H9 (cell line): ENCODE data around the gene CAPZA2. TPM values are rescaled to one million over a fixed set of nuclear protein-coding genes. Genes with fewer than 3 reads are reported as not detected.

ENCODE experiments used
- DNase-seq: peaks from one replicate; pipeline ENCODE4 v3.0.0-alpha.2; 2017
- H2AFZ ChIP-seq: one replicate; pipeline ENCODE4 v1.6.1; 2013; ENCODE audit warnings: mild to moderate bottlenecking, low read length, control low read depth, moderate library complexity
- H2AK5ac ChIP-seq: 2 replicates; pipeline ENCODE4 v1.6.1; 2013; ENCODE audit warnings: low read length, control low read depth, mixed read lengths; ENCODE audit not compliant: insufficient read length
- H2BK120ac ChIP-seq: one replicate; pipeline ENCODE4 v1.6.1; 2013; ENCODE audit warnings: low read depth, mild to moderate bottlenecking, low read length, control low read depth, inconsistent platforms; ENCODE audit not compliant: poor library complexity, severe bottlenecking
- H2BK12ac ChIP-seq: 2 replicates; pipeline ENCODE4 v1.6.1; 2013; ENCODE audit warnings: low read length, control low read depth, mixed read lengths, low read depth; ENCODE audit not compliant: insufficient read length
- H2BK15ac ChIP-seq: 2 replicates; pipeline ENCODE4 v1.6.1; 2013; ENCODE audit warnings: low read depth, low read length, control low read depth
- H2BK20ac ChIP-seq: one replicate; pipeline ENCODE4 v1.6.1; 2013; ENCODE audit warnings: low read depth, mild to moderate bottlenecking, low read length, control low read depth, inconsistent platforms; ENCODE audit not compliant: poor library complexity, severe bottlenecking
- H2BK5ac ChIP-seq: 2 replicates; pipeline ENCODE4 v1.6.1; 2013; ENCODE audit warnings: low read length, control low read depth, mixed read lengths; ENCODE audit not compliant: insufficient read length
- H3K14ac ChIP-seq: 2 replicates; pipeline ENCODE4 v1.6.1; 2013; ENCODE audit warnings: low read length, control low read depth; ENCODE audit not compliant: insufficient read depth
- H3K18ac ChIP-seq: 2 replicates; pipeline ENCODE4 v1.6.1; 2013; ENCODE audit warnings: low read depth, mild to moderate bottlenecking, mixed read lengths, low read length, control low read depth; ENCODE audit not compliant: insufficient read length
- H3K23ac ChIP-seq: 2 replicates; pipeline ENCODE4 v1.6.1; 2013; ENCODE audit warnings: low read length, control low read depth, mixed read lengths, low read depth; ENCODE audit not compliant: insufficient read length
- H3K23me2 ChIP-seq: 2 replicates; pipeline ENCODE4 v1.6.1; 2013; ENCODE audit warnings: low read depth, mild to moderate bottlenecking, mixed read lengths, low read length, control low read depth; ENCODE audit not compliant: insufficient read length, poor library complexity, severe bottlenecking
- H3K27ac ChIP-seq: 2 replicates; pipeline ENCODE4 v1.5.1; 2013; ENCODE audit warnings: low read length, control low read depth, mixed read lengths, low read depth; ENCODE audit not compliant: insufficient read length
- H3K27me3 ChIP-seq: 2 replicates; pipeline ENCODE4 v1.6.1; 2013; ENCODE audit warnings: low read length, control low read depth, inconsistent platforms; ENCODE audit not compliant: insufficient read depth
- H3K4ac ChIP-seq: 2 replicates; pipeline ENCODE4 v1.6.1; 2013; ENCODE audit warnings: low read depth, mild to moderate bottlenecking, control low read depth, inconsistent platforms, low read length, moderate library complexity
- H3K4me1 ChIP-seq: 2 replicates; pipeline ENCODE4 v1.6.1; 2013; ENCODE audit warnings: low read length, control low read depth, inconsistent platforms; ENCODE audit not compliant: insufficient read depth
- H3K4me2 ChIP-seq: 2 replicates; pipeline ENCODE4 v1.6.1; 2013; ENCODE audit warnings: low read length, control low read depth, mixed read lengths; ENCODE audit not compliant: insufficient read length, insufficient read depth
- H3K56ac ChIP-seq: 2 replicates; pipeline ENCODE4 v1.6.1; 2013; ENCODE audit warnings: low read depth, mild to moderate bottlenecking, mixed read lengths, low read length, control low read depth; ENCODE audit not compliant: insufficient read length
- H3K79me1 ChIP-seq: 2 replicates; pipeline ENCODE4 v1.6.1; 2013; ENCODE audit warnings: low read depth, mild to moderate bottlenecking, moderate library complexity, low read length, control low read depth, inconsistent platforms; ENCODE audit not compliant: insufficient read depth, poor library complexity, severe bottlenecking
- H3K79me2 ChIP-seq: 2 replicates; pipeline ENCODE4 v1.6.1; 2013; ENCODE audit warnings: low read length, control low read depth, inconsistent platforms; ENCODE audit not compliant: insufficient read depth
- H3K9ac ChIP-seq: 2 replicates; pipeline ENCODE4 v1.6.1; 2013; ENCODE audit warnings: low read length, control low read depth, mixed read lengths; ENCODE audit not compliant: insufficient read length; ENCODE audit errors: extremely low read depth
- H3K9me3 ChIP-seq: one replicate; pipeline ENCODE4 v1.6.1; 2013; ENCODE audit warnings: low read depth, low read length, inconsistent platforms; ENCODE audit not compliant: control insufficient read depth
- H3T11ph ChIP-seq: one replicate; pipeline ENCODE4 v1.6.1; 2013; ENCODE audit warnings: mild to moderate bottlenecking, low read length, control low read depth, inconsistent platforms
- H4K20me1 ChIP-seq: one replicate; pipeline ENCODE4 v1.6.1; 2013; ENCODE audit not compliant: control insufficient read depth, insufficient read length, insufficient read depth
- H4K5ac ChIP-seq: 2 replicates; pipeline ENCODE4 v1.6.1; 2013; ENCODE audit warnings: low read depth, mild to moderate bottlenecking, mixed read lengths, low read length, control low read depth; ENCODE audit not compliant: insufficient read length
- H4K8ac ChIP-seq: replicated peaks from 2 replicates; pipeline ENCODE4 v1.6.1; 2013; ENCODE audit warnings: low read length, control low read depth, mixed read lengths, low read depth; ENCODE audit not compliant: insufficient read length
- H4K91ac ChIP-seq: 2 replicates; pipeline ENCODE4 v1.6.1; 2013; ENCODE audit warnings: low read depth, mild to moderate bottlenecking, moderate library complexity, mixed read lengths, low read length, control low read depth; ENCODE audit not compliant: insufficient read length
- H3K27ac Mint-ChIP-seq, 3 experiments: 2 replicates in 2 of 3; 3 replicates in 1 of 3; pipeline ENCODE4 v1.8.0; 2020 to 2021; ENCODE audit warnings: mixed read lengths in 3 of 3, mild to moderate bottlenecking in 1 of 3, moderate library complexity in 1 of 3
- H3K27me3 Mint-ChIP-seq: 2 replicates; pipeline ENCODE4 v1.8.0; 2021; ENCODE audit warnings: low read depth, mild to moderate bottlenecking, moderate library complexity, mixed read lengths
- H3K36me3 Mint-ChIP-seq, 3 experiments: 2 replicates in 2 of 3; 3 replicates in 1 of 3; pipeline ENCODE4 v1.8.0; 2020 to 2021; ENCODE audit warnings: low read depth in 3 of 3, mixed read lengths in 3 of 3; ENCODE audit not compliant: insufficient read depth in 1 of 3
- H3K4me1 Mint-ChIP-seq, 2 experiments: 2 replicates each; pipeline ENCODE4 v1.8.0; 2020; ENCODE audit warnings: mixed read lengths in 2 of 2
- H3K4me3 Mint-ChIP-seq, 2 experiments: 2 replicates in 1 of 2; 3 replicates in 1 of 2; pipeline ENCODE4 v1.8.0; 2020 to 2021; ENCODE audit warnings: mild to moderate bottlenecking in 2 of 2, mixed read lengths in 2 of 2, moderate library complexity in 1 of 2
- H3K9me3 Mint-ChIP-seq, 2 experiments: 2 replicates in 1 of 2; 3 replicates in 1 of 2; pipeline ENCODE4 v1.8.0; 2020; ENCODE audit warnings: mild to moderate bottlenecking in 2 of 2, mixed read lengths in 2 of 2, moderate library complexity in 1 of 2
- CTCF ChIP-seq: fragments of 200-600 bp; sonication (generic); conservative IDR thresholded peaks from 3 replicates; pipeline ENCODE4 v1.8.0; 2021; ENCODE audit warnings: antibody characterized with exemption, mild to moderate bottlenecking
- WGBS: extraction: QIAGEN DNeasy Blood & Tissue Kit; methylation state at CpG from one replicate; pipeline ENCODE4 v1.1.7; 2013; ENCODE audit warnings: missing lambda C conversion rate, low lambda C conversion rate, mixed read lengths; ENCODE audit not compliant: insufficient read length; ENCODE audit errors: extremely low coverage; 5-methylcytosine and 5-hydroxymethylcytosine counted together
- total RNA-seq: library from RNA; stranded (reverse); gene quantifications from 2 replicates; pipeline ENCODE4 v1.2.1, GENCODE V29; 2021

The CAPZA2 gene
- total RNA-seq, 1 experiment from 2014 or later: 131 TPM

GRCh38 chr7:116859323-116859722, 3.1 kb upstream of the CAPZA2 start:
- peaks cover 0 to 4% (median 0%) of the 10 kb centered on the region in 3 experiments; a peak in 2 of 7 replicates for H3K36me3 Mint-ChIP-seq
- WGBS: no CpG with 5 or more reads among the region's 1 CpG

More at GRCh38 chr7:116859323-116859722, 3.1 kb upstream of the CAPZA2 start:
- no peaks in the 10 kb centered on the region for H4K20me1 ChIP-seq
- H3K4me3 Mint-ChIP-seq: no peak overlapping the region
- no peak overlapping the region for H3K27ac ChIP-seq
- H3K4me2 ChIP-seq: no peak overlapping the region
- H3K18ac ChIP-seq: no peak overlapping the region
- H2BK15ac ChIP-seq: no peak overlapping the region
- no peak overlapping the region for H4K5ac ChIP-seq
- H3K4me1 ChIP-seq: peaks cover 2% of the 10 kb centered on the region; the same call in 1 of the 2 replicates
- H3K4ac ChIP-seq: no peak overlapping the region
- peaks cover 7% of the 10 kb centered on the region for H3K27me3 Mint-ChIP-seq
- no peak overlapping the region for H2BK20ac ChIP-seq
- no peak overlapping the region for H4K91ac ChIP-seq
- no peak overlapping the region for H2AFZ ChIP-seq
- no peak overlapping the region for H3K9ac ChIP-seq
- no peak for TF ChIP-seq CTCF
- H2BK120ac ChIP-seq: no peak overlapping the region
- H4K8ac ChIP-seq: no peak overlapping the region
- H3K4me1 Mint-ChIP-seq: peaks cover 39 to 46% of the 10 kb centered on the region in 2 experiments
- peaks cover 9% of the 10 kb centered on the region for H3K23me2 ChIP-seq
- no peak overlapping the region for H2AK5ac ChIP-seq
- no peak overlapping the region for H3K14ac ChIP-seq
- DNase-seq: no peak
- peaks cover 14% of the 10 kb centered on the region; the same call in 1 of the 2 replicates for H3K79me2 ChIP-seq
- H3K27ac Mint-ChIP-seq: no peak overlapping the region
- H3K27me3 ChIP-seq: no peaks in the 10 kb centered on the region
- H2BK5ac ChIP-seq: no peak overlapping the region
- no peak overlapping the region for H2BK12ac ChIP-seq
- no peak overlapping the region for H3T11ph ChIP-seq
- H3K79me1 ChIP-seq: peaks cover 7% of the 10 kb centered on the region
- H3K56ac ChIP-seq: no peak overlapping the region
- H3K9me3 ChIP-seq: no peaks in the 10 kb centered on the region
- H3K9me3 Mint-ChIP-seq: peaks cover 0 to 3% of the 10 kb centered on the region in 2 experiments; a peak in 1 of 5 replicates
- no peak overlapping the region for H3K23ac ChIP-seq
